H1 (cell line): ENCODE measurements around the gene UBXN1. TPM values are rescaled to one million over a fixed set of nuclear protein-coding genes. Genes with fewer than 3 reads are reported as not detected.

Source experiments
- CTCF ChIA-PET: fragments of 300-600 bp; sonication (Branson Sonifier 250); formaldehyde crosslinking; loops from one replicate; lab custom pipeline; 2021; ENCODE audit not compliant: partially characterized antibody; lab: Charles Lee
- POLR2A ChIA-PET: fragments of 300-600 bp; sonication (Branson Sonifier 250); formaldehyde crosslinking; loops from one replicate; lab custom pipeline; 2021; ENCODE audit warnings: inconsistent platforms; ENCODE audit not compliant: partially characterized antibody; lab: Charles Lee
- DNase-seq, 2 experiments: peaks; one replicate each; pipeline versions ENCODE4 v3.0.0 to v3.0.0-alpha.2; 2010 to 2022; ENCODE audit warnings: low spot score in 2 of 2, low read depth in 1 of 2, mixed read lengths in 1 of 2
- FAIRE-seq: peaks from 2 replicates; lab custom pipeline; 2011; peaks lifted over from hg19 to GRCh38; lab: Jason Lieb, UNC
- H2AFZ ChIP-seq: 2 replicates; pipeline ENCODE4 v1.8.1; 2012; ENCODE audit warnings: low read length, inconsistent platforms
- H2AK5ac ChIP-seq: 2 replicates; pipeline ENCODE4 v1.6.1; 2013; ENCODE audit warnings: low read depth, low read length
- H2BK120ac ChIP-seq: replicated peaks from 2 replicates; pipeline ENCODE3; 2013; ENCODE audit warnings: low read depth, low read length, inconsistent platforms
- H2BK12ac ChIP-seq: 2 replicates; pipeline ENCODE4 v1.6.1; 2013; ENCODE audit warnings: low read depth, low read length
- H2BK15ac ChIP-seq: 2 replicates; pipeline ENCODE4 v1.6.1; 2013; ENCODE audit warnings: low read length
- H2BK20ac ChIP-seq: 2 replicates; pipeline ENCODE4 v1.6.1; 2013; ENCODE audit warnings: low read length
- H2BK5ac ChIP-seq: 2 replicates; pipeline ENCODE4 v1.6.1; 2013; ENCODE audit warnings: low read depth, low read length
- H3K14ac ChIP-seq: 2 replicates; pipeline ENCODE4 v1.6.1; 2013; ENCODE audit warnings: inconsistent platforms; ENCODE audit not compliant: insufficient read length
- H3K18ac ChIP-seq: 2 replicates; pipeline ENCODE4 v1.6.1; 2013; ENCODE audit warnings: low read length; ENCODE audit errors: extremely low read depth
- H3K23ac ChIP-seq: 2 replicates; pipeline ENCODE4 v1.6.1; 2013; ENCODE audit warnings: inconsistent platforms; ENCODE audit not compliant: insufficient read length
- H3K23me2 ChIP-seq: 2 replicates; pipeline ENCODE4 v1.6.1; 2013; ENCODE audit warnings: low read depth, low read length
- H3K27ac ChIP-seq: 2 replicates; pipeline ENCODE4 v1.6.1; 2011; ENCODE audit warnings: low read depth, low read length, inconsistent platforms
- H3K27me3 ChIP-seq, 4 experiments: replicated peaks in 1 of 4; 1 replicate in 1 of 4; 2 replicates in 3 of 4; pipeline versions ENCODE4 v1.6.1 to v1.8.1; 2011 to 2013; ENCODE audit warnings: low read length in 3 of 4, mild to moderate bottlenecking in 3 of 4, inconsistent platforms in 2 of 4, mixed read lengths in 2 of 4, moderate library complexity in 1 of 4; ENCODE audit not compliant: control insufficient read depth in 3 of 4, insufficient read depth in 3 of 4; ENCODE audit errors: extremely low read depth in 1 of 4
- H3K36me3 ChIP-seq, 4 experiments: 2 replicates each; pipeline versions ENCODE4 v1.6.1 to v1.8.1; 2011 to 2013; ENCODE audit warnings: mild to moderate bottlenecking in 4 of 4, low read length in 3 of 4, moderate library complexity in 2 of 4, control low read depth in 1 of 4, inconsistent platforms in 1 of 4; ENCODE audit not compliant: insufficient read depth in 4 of 4, control insufficient read depth in 2 of 4
- H3K4ac ChIP-seq: replicated peaks from 2 replicates; pipeline ENCODE3; 2013; ENCODE audit warnings: low read length, low read depth, mixed read lengths, inconsistent platforms; ENCODE audit not compliant: insufficient read length
- H3K4me1 ChIP-seq, 4 experiments: replicated peaks in 1 of 4; 1 replicate in 1 of 4; 2 replicates in 3 of 4; pipeline versions ENCODE4 v1.6.1 to v1.8.1; 2011 to 2013; ENCODE audit warnings: low read length in 3 of 4, inconsistent platforms in 2 of 4, mixed read lengths in 1 of 4; ENCODE audit not compliant: insufficient read depth in 4 of 4, control insufficient read depth in 3 of 4
- H3K4me2 ChIP-seq, 2 experiments: 2 replicates each; pipeline versions ENCODE4 v1.6.1 to v1.8.1; 2011 to 2013; ENCODE audit warnings: low read depth in 2 of 2, low read length in 2 of 2, control low read depth in 1 of 2, inconsistent platforms in 1 of 2, mild to moderate bottlenecking in 1 of 2; ENCODE audit not compliant: insufficient read depth in 1 of 2
- H3K4me3 ChIP-seq, 4 experiments: fragments of 200-600, 300-600 bp in 1 of 4; sonication (generic), shearing (Covaris generic), sonication (Bioruptor Twin) in 1 of 4; 2 replicates each; pipeline versions ENCODE4 v1.5.1 to v1.8.1; 2011 to 2016; ENCODE audit warnings: low read length in 4 of 4, low read depth in 3 of 4, control low read depth in 2 of 4, inconsistent platforms in 2 of 4, mild to moderate bottlenecking in 2 of 4, mixed read lengths in 1 of 4, moderate library complexity in 1 of 4; ENCODE audit not compliant: insufficient read depth in 2 of 4; ENCODE audit errors: extremely low read depth in 1 of 4
- H3K56ac ChIP-seq: replicated peaks from 2 replicates; pipeline ENCODE3; 2013; ENCODE audit warnings: low read depth, mild to moderate bottlenecking, mixed read lengths, low read length, inconsistent platforms; ENCODE audit not compliant: insufficient read length
- H3K79me1 ChIP-seq: 2 replicates; pipeline ENCODE4 v1.6.1; 2013; ENCODE audit warnings: low read depth, low read length, control low read depth
- H3K79me2 ChIP-seq, 2 experiments: 2 replicates each; pipeline versions ENCODE4 v1.6.1 to v1.8.1; 2012 to 2013; ENCODE audit warnings: low read length in 2 of 2, mild to moderate bottlenecking in 2 of 2, inconsistent platforms in 1 of 2; ENCODE audit not compliant: insufficient read depth in 2 of 2, control insufficient read depth in 1 of 2
- H3K9ac ChIP-seq, 4 experiments: replicated peaks in 1 of 4; 1 replicate in 1 of 4; 2 replicates in 3 of 4; pipeline versions ENCODE4 v1.6.1 to v1.8.1; 2011 to 2013; ENCODE audit warnings: low read depth in 3 of 4, low read length in 3 of 4, control low read depth in 2 of 4, mild to moderate bottlenecking in 2 of 4, moderate library complexity in 2 of 4, inconsistent platforms in 1 of 4; ENCODE audit errors: extremely low read depth in 1 of 4
- H3K9me3 ChIP-seq, 2 experiments: 2 replicates each; pipeline versions ENCODE4 v1.6.1 to v1.8.1; 2012 to 2013; ENCODE audit warnings: mild to moderate bottlenecking in 2 of 2, moderate library complexity in 2 of 2, control low read depth in 1 of 2, inconsistent platforms in 1 of 2, low read depth in 1 of 2, low read length in 1 of 2, mixed read lengths in 1 of 2; ENCODE audit not compliant: insufficient read depth in 2 of 2
- H4K20me1 ChIP-seq, 2 experiments: replicated peaks in 1 of 2; 2 replicates each; pipeline versions ENCODE3 to v1.8.1; 2011 to 2013; ENCODE audit warnings: inconsistent platforms in 2 of 2, low read length in 2 of 2, mild to moderate bottlenecking in 1 of 2; ENCODE audit not compliant: insufficient read depth in 2 of 2, control insufficient read depth in 1 of 2
- H4K5ac ChIP-seq: 2 replicates; pipeline ENCODE4 v1.6.1; 2013; ENCODE audit warnings: low read length, low read depth, mixed read lengths, inconsistent platforms; ENCODE audit not compliant: insufficient read length
- H4K8ac ChIP-seq: 2 replicates; pipeline ENCODE4 v1.8.0; 2013; ENCODE audit warnings: mild to moderate bottlenecking, moderate library complexity, low read length, inconsistent platforms; ENCODE audit not compliant: insufficient read depth; ENCODE audit errors: extremely low read depth
- H4K91ac ChIP-seq: replicated peaks from 2 replicates; pipeline ENCODE3; 2013; ENCODE audit warnings: low read length, mixed read lengths, inconsistent platforms; ENCODE audit not compliant: insufficient read length
- TAF7 ChIP-seq: optimal IDR thresholded peaks from 2 replicates; pipeline ENCODE3; 2011; ENCODE audit warnings: low read depth, mild to moderate bottlenecking, inconsistent platforms, low read length, moderate library complexity, borderline replicate concordance
- WGBS, 2 experiments: shearing (Covaris generic) in 1 of 2; methylation state at CpG; one replicate each; pipeline versions ENCODE4 v1.1.6 to v1.1.7; 2013 to 2015; ENCODE audit warnings: low lambda C conversion rate in 2 of 2, mixed read lengths in 2 of 2, inconsistent platforms in 1 of 2, low coverage in 1 of 2, missing lambda C conversion rate in 1 of 2; ENCODE audit not compliant: insufficient replicate concordance in 2 of 2, insufficient coverage in 1 of 2, insufficient read length in 1 of 2; ENCODE audit errors: extremely low coverage in 1 of 2, missing lambda C conversion rate in 1 of 2; 5-methylcytosine and 5-hydroxymethylcytosine counted together
- polyA plus RNA-seq, 7 experiments: library from polyadenylated mRNA; depleted of rRNA in 3 of 7; stranded (reverse) in 5 of 7; unstranded in 2 of 7; fragments of >200 nt in 5 of 7; fragments of 200-250 nt in 2 of 7; gene quantifications; 1 replicate in 5 of 7; 2 replicates in 1 of 7; 4 replicates in 1 of 7; pipeline versions ENCODE4 v1.2.1 to v1.2.3, GENCODE V29; 2011 to 2013; ENCODE audit warnings: missing spikeins in 2 of 7, mixed read lengths in 2 of 7
- total RNA-seq: library from RNA; stranded (reverse); fragmentation: NEBNext Ultra II Directional; extraction: Animal tissue kit (Norgen Biotek cat#: 25700); gene quantifications from 2 replicates; pipeline ENCODE4 v1.2.1, GENCODE V29; 2021

Gene UBXN1
- total and polyA plus RNA-seq, 2 of the 8 experiments (the other 6 are each of a cell fraction or from before 2014, with no cell fraction given) = 78.6 to 114 TPM

- no peak overlapping the region for H4K8ac ChIP-seq
- H4K5ac ChIP-seq = no peak overlapping the region
- H4K20me1 ChIP-seq = peaks cover 3 to 23% of the 10 kb centered on the region in 2 experiments
- H2BK5ac ChIP-seq = no peak overlapping the region
- TF ChIP-seq TAF7 = no peak
- no peak overlapping the region for H3K56ac ChIP-seq
- H2BK120ac ChIP-seq = no peak overlapping the region
- WGBS, 2 experiments = 92% methylated on average over 6 of the region's 6 CpGs; no CpG with 5 or more reads in 1 of the 2 experiments
- H3K18ac ChIP-seq = no peak overlapping the region
- no peaks in the 10 kb centered on the region; a peak in 2 of 7 replicates for H3K4me1 ChIP-seq
- peaks cover 10% of the 10 kb centered on the region for H3K79me1 ChIP-seq
- H2BK15ac ChIP-seq = no peak overlapping the region
- no peak for FAIRE-seq
- POLR2A ChIA-PET = interaction anchor here (0.8 to 50.4 kb wide), 13 partner anchors 9 to 207 kb away, joined by 3 to 2041 read pairs (median 4); partner anchors contain the start of genes B3GAT3, BSCL2, C11orf98 and CSKMT
- H3K27me3 ChIP-seq = no peaks in the 10 kb centered on the region
- H3K36me3 ChIP-seq = peaks cover 0 to 27% (median 7%) of the 10 kb centered on the region in 4 experiments; a peak in 6 of 8 replicates
- no peak overlapping the region for H3K4ac ChIP-seq
- no peak overlapping the region for H3K4me3 ChIP-seq
- no peak overlapping the region for H2BK12ac ChIP-seq
- no peak overlapping the region; a peak in 1 of 4 replicates for H3K4me2 ChIP-seq
- H3K23ac ChIP-seq = no peak overlapping the region
- no peak overlapping the region for H3K14ac ChIP-seq
- no peaks in the 10 kb centered on the region for H3K9me3 ChIP-seq
- CTCF ChIA-PET = interaction anchor here (0.8 to 2.0 kb wide), 7 partner anchors 17 to 122 kb away, joined by 3 to 10 read pairs (median 3); partner anchors contain the start of genes C11orf98 and CSKMT
- H2BK20ac ChIP-seq = no peak overlapping the region
- H3K79me2 ChIP-seq = peaks cover 15 to 53% of the 10 kb centered on the region in 2 experiments
- H4K91ac ChIP-seq = no peak overlapping the region
- H2AK5ac ChIP-seq = no peak overlapping the region
- H3K27ac ChIP-seq = no peak overlapping the region
- peaks cover 8% of the 10 kb centered on the region for H3K23me2 ChIP-seq
- no peak for DNase-seq
- H3K9ac ChIP-seq = no peak overlapping the region
- no peak overlapping the region for H2AFZ ChIP-seq
These were observed 31.3 kb downstream of the UBXN1 start for GRCh38 chr11:62647609-62648005.
